Tibial artery (tissue), 4 donors: ENCODE measurements around the gene NOS3.

ENCODE experiments used
- DNase-seq, 2 donors: peaks; one replicate each; pipeline ENCODE4 v3.0.0-alpha.2; 2019
- H3K27ac ChIP-seq, 2 donors: fragments of 200-600 bp; sonication (generic) in 1 of 2; 1 replicate in 1 of 2; 2 replicates in 1 of 2; pipeline ENCODE4 v1.5.1; 2018 to 2019; ENCODE audit warnings: mild to moderate bottlenecking in 1 of 2
- H3K27me3 ChIP-seq, 2 donors: fragments of 200-600 bp; sonication (generic) in 1 of 2; one replicate each; pipeline versions ENCODE4 v1.5.1 to v1.6.0; 2016 to 2019
- H3K36me3 ChIP-seq, 3 donors: fragments of 200-600 bp; sonication (generic) in 2 of 3; one replicate each; pipeline ENCODE4 v1.5.1; 2016 to 2019; ENCODE audit warnings: mild to moderate bottlenecking in 2 of 3
- H3K4me1 ChIP-seq, 4 donors: fragments of 200-600 bp; sonication (generic) in 2 of 4; 1 replicate in 3 of 4; 2 replicates in 1 of 4; pipeline ENCODE4 v1.5.1; 2016 to 2019
- H3K4me3 ChIP-seq, 2 donors: fragments of 200-600 bp; sonication (generic) in 1 of 2; 1 replicate in 1 of 2; 2 replicates in 1 of 2; pipeline ENCODE4 v1.5.1; 2018 to 2019; ENCODE audit warnings: mild to moderate bottlenecking in 2 of 2
- H3K9me3 ChIP-seq, 3 donors: fragments of 200-600 bp; sonication (generic) in 1 of 3; one replicate each; pipeline ENCODE4 v1.5.1; 2016 to 2019
- CTCF ChIP-seq, 2 experiments: fragments of 200-600 bp in 1 of 2; fragments of 450-650 bp in 1 of 2; IDR thresholded peaks; one replicate each; pipeline ENCODE4 v1.5.1; 2017 to 2019; ENCODE audit warnings: antibody characterized with exemption in 2 of 2, mild to moderate bottlenecking in 1 of 2, moderate library complexity in 1 of 2
- intact Hi-C: fragments of 100-400 bp; cut with DNase I; formaldehyde crosslinking; loops from one replicate; pipeline ENCODE4 v1.15.0; 2023; ENCODE audit warnings: low total_unique reads

The NOS3 gene

GRCh38 chr7:151017370-151017952 lies 26.6 kb downstream of the NOS3 start:
- no peak overlapping the region for H3K4me3 ChIP-seq
- no peak for TF ChIP-seq CTCF (IDR thresholded peaks at IDR 0.05)
- H3K4me1 ChIP-seq: peaks cover 0 to 38% (median 28%) of the 10 kb centered on the region in 4 donors
- intact Hi-C loops: loop anchor here (10.0 kb wide), 1 partner anchor 97 kb away; no protein-coding TSS in a partner anchor
- no peaks in the 10 kb centered on the region for H3K9me3 ChIP-seq
- no peak for DNase-seq
- no peaks in the 10 kb centered on the region for H3K36me3 ChIP-seq
- no peak overlapping the region for H3K27ac ChIP-seq
- H3K27me3 ChIP-seq: peaks cover 0 to 90% of the 10 kb centered on the region in 2 donors

GRCh38 chr7:151017953-151018420 lies 27.2 kb downstream of the NOS3 start:
- peaks cover 0 to 33% (median 26%) of the 10 kb centered on the region in 4 donors for H3K4me1 ChIP-seq
- no peak overlapping the region for H3K27ac ChIP-seq
- H3K36me3 ChIP-seq: no peaks in the 10 kb centered on the region
- intact Hi-C loops: loop anchor here (10.0 kb wide), 1 partner anchor 97 kb away; no protein-coding TSS in a partner anchor
- peak overlapping the region in 1 of 2 donors; percentile 35 for H3K4me3 ChIP-seq
- DNase-seq: peak in 1 of 2 donors; percentile 56
- peak; percentile 74 to 87 for TF ChIP-seq CTCF (IDR thresholded peaks at IDR 0.05)
- H3K27me3 ChIP-seq: peaks cover 0 to 85% of the 10 kb centered on the region in 2 donors
- no peaks in the 10 kb centered on the region for H3K9me3 ChIP-seq

- peak overlapping the region in 1 of 2 donors; percentile 35 for H3K4me3 ChIP-seq
- H3K4me1 ChIP-seq: peaks cover 0 to 28% (median 21%) of the 10 kb centered on the region in 4 donors
- DNase-seq: no peak
- no peak overlapping the region for H3K27ac ChIP-seq
- intact Hi-C loops: loop anchor here (10.0 kb wide), 1 partner anchor 96 kb away; no protein-coding TSS in a partner anchor
- H3K9me3 ChIP-seq: no peaks in the 10 kb centered on the region
- H3K27me3 ChIP-seq: peaks cover 0 to 85% of the 10 kb centered on the region in 2 donors
- H3K36me3 ChIP-seq: no peaks in the 10 kb centered on the region
- TF ChIP-seq CTCF (IDR thresholded peaks at IDR 0.05): no peak
These were observed 27.8 kb downstream of the NOS3 start for GRCh38 chr7:151018421-151019129.

GRCh38 chr7:151019130-151019447 lies 28.3 kb downstream of the NOS3 start:
- no peak for DNase-seq
- peak overlapping the region in 1 of 2 donors; percentile 35 for H3K4me3 ChIP-seq
- peaks cover 0 to 22% (median 15%) of the 10 kb centered on the region in 4 donors for H3K4me1 ChIP-seq
- intact Hi-C loops: loop anchor here (10.0 kb wide), 1 partner anchor 96 kb away; no protein-coding TSS in a partner anchor
- H3K9me3 ChIP-seq: no peaks in the 10 kb centered on the region
- H3K27ac ChIP-seq: no peak overlapping the region
- TF ChIP-seq CTCF (IDR thresholded peaks at IDR 0.05): no peak
- no peaks in the 10 kb centered on the region for H3K36me3 ChIP-seq
- peaks cover 0 to 85% of the 10 kb centered on the region in 2 donors for H3K27me3 ChIP-seq

GRCh38 chr7:151020231-151020630 lies 29.4 kb downstream of the NOS3 start:
- intact Hi-C loops: no loop called here
- Histone ChIP-seq H3K36me3 (no peaks in the 10 kb centered on the region), H3K27me3 (peaks cover 0 to 77% of the 10 kb centered on the region in 2 donors), H3K9me3 (no peaks in the 10 kb centered on the region), H3K4me1 (peaks cover 0 to 19% (median 14%) of the 10 kb centered on the region in 4 donors), H3K27ac (no peak overlapping the region), H3K4me3 (no peak overlapping the region)
- DNase-seq: no peak
- TF ChIP-seq CTCF (IDR thresholded peaks at IDR 0.05): no peak
